NT2/D1 (cell line): Measurements from ENCODE around the gene DNM1L.

ENCODE experiments used
- SUZ12 ChIP-seq: IDR thresholded peaks from 2 replicates; pipeline ENCODE4 v1.6.1; 2011; ENCODE audit not compliant: insufficient read length, insufficient read depth; ENCODE audit errors: extremely low read depth
- YY1 ChIP-seq: IDR thresholded peaks from 2 replicates; pipeline ENCODE4 v1.6.1; 2011; ENCODE audit not compliant: insufficient read length, insufficient read depth
- ZNF274 ChIP-seq: IDR thresholded peaks from 2 replicates; pipeline ENCODE4 v1.6.1; 2011; ENCODE audit warnings: mild to moderate bottlenecking, low read depth, low read length

DNA sequence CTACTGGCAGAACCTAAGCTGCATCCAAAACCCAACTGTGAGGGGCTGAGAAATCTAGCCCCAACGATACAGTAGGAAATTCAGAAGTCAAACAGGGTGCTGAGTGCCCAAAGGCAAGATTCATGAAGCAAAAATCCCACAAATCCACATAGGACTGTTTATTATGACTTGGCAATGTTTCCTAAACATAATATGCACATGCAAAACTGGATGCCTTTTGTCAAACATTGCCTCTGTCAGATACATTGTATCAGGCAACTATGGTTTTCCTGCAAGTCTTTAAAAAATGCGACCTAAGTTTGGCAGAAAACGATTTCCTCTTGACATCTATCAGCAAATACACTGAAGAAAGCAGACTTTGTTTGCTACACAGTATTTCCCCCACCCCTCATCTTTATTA lies 103.9 kb downstream of the DNM1L start:
- TF ChIP-seq ZNF274 (no peak), YY1 (no peak), SUZ12 (no peak)
